GM23248 (cell line): Measurements from ENCODE around the gene TOP1.

Experiments used
- EZH2 ChIP-seq: fragments of 200-600 bp; sonication (generic); IDR thresholded peaks from 2 replicates; pipeline ENCODE4 v1.6.1; 2018; ENCODE audit warnings: antibody characterized with exemption, mild to moderate bottlenecking; ENCODE audit not compliant: insufficient read depth, poor library complexity, severe bottlenecking
- EZH2phosphoT487 ChIP-seq: fragments of 200-600 bp; sonication (generic); IDR thresholded peaks from 2 replicates; pipeline ENCODE4 v1.6.1; 2018; ENCODE audit warnings: antibody characterized with exemption, moderate library complexity, mild to moderate bottlenecking, low read depth; ENCODE audit not compliant: insufficient read depth

GRCh38 chr20:41076776-41077175 lies 48.2 kb downstream of the TOP1 start:
- TF ChIP-seq EZH2 (no peak), EZH2phosphoT487 (no peak)
